CD4-positive, alpha-beta T cell treated with Interleukin-17A for 1 hour (primary cell): ENCODE results near the gene OTUD5.
"Not testable (repeated sequence)": the region's sequence is repeated elsewhere in the genome, so short reads cannot be mapped to it uniquely, and the experiment has no call there.

Experiments used
- DNase-seq: peaks from one replicate; pipeline ENCODE4 v3.0.0-alpha.2; 2020

The OTUD5 gene

DNA sequence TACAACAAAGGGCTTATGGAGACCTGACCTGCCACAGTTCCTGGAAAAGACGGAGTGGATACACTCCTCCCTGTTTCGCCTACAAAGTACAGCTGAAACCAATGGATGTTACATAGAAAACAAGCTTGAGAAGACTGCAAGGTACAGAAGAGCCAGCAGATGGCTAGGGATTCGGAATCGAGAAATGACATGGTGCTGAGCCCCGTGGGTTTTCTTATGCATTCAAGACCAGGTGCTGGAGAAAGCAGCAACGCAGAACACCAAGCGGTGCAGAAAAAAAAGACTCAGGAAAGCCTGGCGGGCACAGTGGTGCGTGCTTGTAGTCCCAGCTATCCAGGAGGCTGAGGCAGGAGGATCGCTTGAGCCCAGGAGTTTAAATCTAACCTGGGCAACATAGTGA is 73.7 kb downstream of the OTUD5 start:
- DNase-seq: no peak

DNA sequence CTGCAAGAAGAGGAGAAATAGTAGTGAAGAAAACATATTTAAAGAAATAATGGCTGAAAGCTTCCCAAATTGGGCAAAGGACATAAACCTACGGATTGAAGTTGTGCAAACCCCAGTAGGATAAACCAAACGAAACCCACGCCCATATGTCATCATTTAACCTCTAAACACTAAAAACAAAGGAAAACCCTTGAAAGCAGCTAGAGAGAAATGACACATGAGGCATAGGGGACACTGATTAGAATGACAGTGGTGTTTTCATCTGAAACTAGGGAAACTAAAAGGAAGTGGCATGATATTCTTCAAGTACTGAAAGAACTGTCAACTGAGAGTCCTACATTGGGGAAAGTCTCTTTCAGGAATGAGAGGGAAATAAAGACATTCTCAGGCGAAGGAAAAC is 80.5 kb downstream of the OTUD5 start:
- DNase-seq: not testable (repeated sequence)
